GM23248 (cell line): ENCODE data around the gene AGAP1. TPM values are rescaled to one million over a fixed set of nuclear protein-coding genes. Genes with fewer than 3 reads are reported as not detected.

Experiments used
- DNase-seq: peaks from one replicate; pipeline ENCODE4 v3.0.0-alpha.2; 2015
- H2AFZ ChIP-seq: fragments of 200-600 bp; sonication (generic); 2 replicates; pipeline ENCODE4 v1.6.1; 2016; ENCODE audit warnings: antibody characterized with exemption
- H3F3A ChIP-seq: fragments of 200-600 bp; sonication (generic); 2 replicates; pipeline ENCODE4 v1.6.1; 2016; ENCODE audit warnings: mild to moderate bottlenecking, antibody characterized with exemption, mixed run types; ENCODE audit not compliant: insufficient read depth
- H3K27ac ChIP-seq: fragments of 200-600 bp; sonication (generic); 2 replicates; pipeline ENCODE4 v1.5.1; 2016; ENCODE audit warnings: mild to moderate bottlenecking
- H3K27me3 ChIP-seq: fragments of 200-600 bp; sonication (generic); replicated peaks from 2 replicates; pipeline ENCODE4 v1.6.1; 2016; ENCODE audit warnings: mild to moderate bottlenecking; ENCODE audit not compliant: insufficient read depth
- H3K36me3 ChIP-seq: fragments of 200-600 bp; sonication (generic); 2 replicates; pipeline ENCODE4 v1.6.1; 2016; ENCODE audit warnings: low read depth, mild to moderate bottlenecking
- H3K4me1 ChIP-seq: fragments of 200-600 bp; sonication (generic); 2 replicates; pipeline ENCODE4 v1.6.1; 2016; ENCODE audit warnings: mild to moderate bottlenecking; ENCODE audit not compliant: insufficient read depth
- H3K4me2 ChIP-seq: fragments of 200-600 bp; sonication (generic); one replicate; pipeline ENCODE4 v1.6.1; 2016; ENCODE audit warnings: mild to moderate bottlenecking; ENCODE audit not compliant: unreplicated experiment
- H3K4me3 ChIP-seq: fragments of 200-600 bp; sonication (generic); 2 replicates; pipeline ENCODE4 v1.5.1; 2016; ENCODE audit warnings: mild to moderate bottlenecking
- H3K79me2 ChIP-seq: fragments of 200-600 bp; sonication (generic); 2 replicates; pipeline ENCODE4 v1.6.1; 2016; ENCODE audit warnings: mild to moderate bottlenecking; ENCODE audit not compliant: insufficient read depth
- H3K9ac ChIP-seq: fragments of 200-600 bp; sonication (generic); 2 replicates; pipeline ENCODE4 v1.6.1; 2016; ENCODE audit warnings: mild to moderate bottlenecking
- H3K9me2 ChIP-seq: fragments of 200-600 bp; sonication (generic); 2 replicates; pipeline ENCODE4 v1.6.1; 2016; ENCODE audit warnings: mixed run types, mild to moderate bottlenecking, moderate library complexity; ENCODE audit not compliant: insufficient read depth
- H3K9me3 ChIP-seq: fragments of 200-600 bp; sonication (generic); one replicate; pipeline ENCODE4 v1.6.1; 2017; ENCODE audit warnings: low read depth
- H4K20me1 ChIP-seq: fragments of 200-600 bp; sonication (generic); 2 replicates; pipeline ENCODE4 v1.6.0; 2016; ENCODE audit not compliant: insufficient read depth
- EZH2 ChIP-seq: fragments of 200-600 bp; sonication (generic); IDR thresholded peaks from 2 replicates; pipeline ENCODE4 v1.6.1; 2018; ENCODE audit warnings: antibody characterized with exemption, mild to moderate bottlenecking; ENCODE audit not compliant: insufficient read depth, poor library complexity, severe bottlenecking
- EZH2phosphoT487 ChIP-seq: fragments of 200-600 bp; sonication (generic); IDR thresholded peaks from 2 replicates; pipeline ENCODE4 v1.6.1; 2018; ENCODE audit warnings: antibody characterized with exemption, moderate library complexity, mild to moderate bottlenecking, low read depth; ENCODE audit not compliant: insufficient read depth
- WGBS, 2 experiments: methylation state at CpG; one replicate each; pipeline ENCODE4 v1.1.6; 2015 to 2017; ENCODE audit warnings: low lambda C conversion rate in 2 of 2, low coverage in 1 of 2; ENCODE audit errors: missing lambda C conversion rate in 2 of 2; 5-methylcytosine and 5-hydroxymethylcytosine counted together
- in situ Hi-C: fragments of 300-500 bp; cut with MboI; formaldehyde crosslinking; loops from 2 replicates; pipeline ENCODE4 v1.15.0; 2020
- polyA plus RNA-seq: library from polyadenylated mRNA; unstranded; fragments of >200 nt; fragmentation: Nextera tagmentation; extraction: Ambion mirVana; gene quantifications from 2 replicates; pipeline ENCODE4 v1.2.1, GENCODE V29; 2016
- total RNA-seq: library from RNA; depleted of rRNA; stranded (reverse); fragments of >200 nt; shearing (Covaris generic); gene quantifications from 2 replicates; pipeline ENCODE4 v1.2.3, GENCODE V29; 2014

The AGAP1 gene
- total and polyA plus RNA-seq, 2 experiments from 2014 or later = 2.2 to 9.9 TPM

DNA sequence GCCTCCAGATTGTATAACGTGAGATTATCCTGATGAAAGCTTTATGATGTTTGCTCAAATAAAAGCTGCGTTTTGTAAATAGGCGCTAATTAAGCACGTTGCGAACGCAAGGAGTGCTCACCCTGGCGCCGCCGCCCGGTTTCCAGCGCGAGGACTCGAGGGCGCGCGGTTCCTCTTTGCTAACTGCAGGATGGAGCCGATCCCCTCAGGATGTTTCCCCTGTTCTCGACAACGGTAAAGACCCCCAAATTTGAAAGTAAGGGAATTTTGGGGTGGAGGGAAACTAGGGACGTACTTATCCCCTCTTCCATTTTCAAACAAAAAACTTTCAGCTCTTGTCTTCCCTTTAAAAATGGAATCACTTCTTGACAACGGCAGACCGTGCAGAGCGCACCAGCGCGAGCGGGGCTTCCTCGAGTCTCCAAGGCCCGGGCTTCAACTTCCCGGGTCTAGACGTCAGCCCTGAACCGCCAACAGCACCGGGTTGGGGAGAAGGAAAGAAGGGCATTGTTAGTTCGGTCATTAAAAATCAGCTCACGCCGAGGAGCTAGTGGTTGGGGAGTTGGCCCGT, 675.4 kb downstream of the AGAP1 start:
- no peaks in the 10 kb centered on the region for H3F3A ChIP-seq
- peaks cover 100% of the 10 kb centered on the region for H3K27me3 ChIP-seq
- H3K36me3 ChIP-seq = no peaks in the 10 kb centered on the region
- peak; percentile 66 for TF ChIP-seq EZH2
- TF ChIP-seq EZH2phosphoT487 = peak; percentile 42; the same call in 1 of the 2 replicates
- no peaks in the 10 kb centered on the region for H3K9me3 ChIP-seq
- H3K9me2 ChIP-seq = no peaks in the 10 kb centered on the region
- no peak overlapping the region for H2AFZ ChIP-seq
- in situ Hi-C loops = no loop called here
- H3K4me1 ChIP-seq = 0 out of 2 replicates have a peak, but pooled peaks cover 3% of the 10 kb centered on the region
- WGBS, 2 experiments = 9 to 10% methylated on average over 36 of the region's 36 CpGs
- H3K9ac ChIP-seq = no peak overlapping the region
- no peaks in the 10 kb centered on the region for H4K20me1 ChIP-seq
- H3K4me3 ChIP-seq = no peak overlapping the region
- no peak overlapping the region for H3K4me2 ChIP-seq
- no peaks in the 10 kb centered on the region for H3K79me2 ChIP-seq
- DNase-seq = no peak
- H3K27ac ChIP-seq = no peak overlapping the region

DNA sequence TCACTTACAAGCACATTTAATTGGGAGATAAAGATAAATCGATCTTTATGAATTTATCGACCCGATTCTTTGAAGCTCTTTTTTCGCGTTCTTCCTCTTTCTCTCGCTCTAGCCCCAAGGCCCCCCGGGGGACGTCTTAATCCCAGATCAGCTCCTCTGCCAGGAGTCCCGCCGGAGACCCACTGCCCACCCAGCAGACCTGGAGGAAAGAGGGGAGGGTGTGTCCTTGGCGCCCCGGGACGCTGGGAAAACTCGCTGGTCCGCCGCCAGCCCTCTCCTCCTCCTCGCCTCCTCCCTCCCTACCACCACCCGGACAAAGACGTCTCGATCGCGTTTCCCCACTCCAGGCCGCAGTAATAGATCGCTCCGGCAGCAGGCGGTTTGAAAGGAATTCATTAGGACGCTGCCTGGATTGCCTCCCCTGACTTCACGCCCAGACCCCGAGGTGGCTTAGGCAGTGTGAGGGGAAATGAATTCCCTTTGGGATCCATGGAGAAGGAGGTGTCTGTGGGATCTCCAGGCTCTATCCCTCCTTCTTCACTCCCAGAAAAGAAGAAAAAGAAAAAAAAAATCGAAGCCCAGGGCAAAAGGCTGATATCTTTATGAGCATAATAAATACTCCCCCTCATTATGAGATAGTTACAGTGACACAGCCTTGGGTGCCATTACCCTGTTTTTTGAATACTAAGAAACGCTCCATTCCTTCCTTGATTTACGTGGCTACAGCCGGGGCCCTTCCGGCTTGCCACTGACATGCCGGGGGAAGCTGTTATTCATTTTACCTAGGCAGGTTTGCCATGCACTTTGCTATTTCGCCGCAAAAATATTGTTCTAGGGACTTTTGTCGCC, 676.1 kb downstream of the AGAP1 start:
- Histone ChIP-seq H3F3A (peaks cover 2% of the 10 kb centered on the region; the same call in 1 of the 2 replicates), H3K36me3 (no peaks in the 10 kb centered on the region), H3K4me1 (peaks cover 3% of the 10 kb centered on the region), H3K4me2 (no peak overlapping the region), H3K27me3 (peaks cover 99% of the 10 kb centered on the region), H3K9me3 (no peaks in the 10 kb centered on the region), H4K20me1 (no peaks in the 10 kb centered on the region), H3K79me2 (no peaks in the 10 kb centered on the region), H3K9me2 (no peaks in the 10 kb centered on the region), H3K9ac (no peak overlapping the region), H3K4me3 (no peak overlapping the region), H2AFZ (no peak overlapping the region), H3K27ac (no peak overlapping the region)
- in situ Hi-C loops = no loop called here
- no peak for DNase-seq
- peak; percentile 56 for TF ChIP-seq EZH2
- TF ChIP-seq EZH2phosphoT487 = no peak
- WGBS, 2 experiments = 12% methylated on average over 38 of the region's 38 CpGs

DNA sequence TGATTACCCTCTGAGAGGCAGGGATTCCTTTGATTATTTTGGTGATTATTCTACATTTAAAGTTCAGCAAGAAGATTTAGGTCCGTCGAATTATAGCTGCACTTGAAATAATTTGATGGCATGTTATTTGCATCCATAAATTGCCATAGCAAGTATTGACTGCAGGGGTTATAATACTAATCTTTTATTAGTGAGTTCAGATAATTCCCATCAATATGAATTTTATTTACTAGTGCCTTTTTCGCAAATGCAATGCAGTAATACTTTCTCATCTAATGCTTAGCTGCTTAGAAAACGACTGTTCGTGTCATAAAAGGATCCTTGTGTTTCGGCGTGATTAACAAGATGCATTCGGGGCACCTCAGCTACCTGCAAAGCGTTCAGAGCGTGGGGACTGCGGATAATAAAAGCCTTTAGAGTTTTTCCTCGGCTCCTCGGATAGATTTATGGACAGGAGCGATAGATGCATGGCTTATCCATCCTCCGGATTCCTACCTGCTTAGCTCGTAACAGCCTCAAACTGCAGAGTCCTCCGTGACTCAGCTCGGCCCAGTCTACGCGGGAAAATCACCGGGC, 676.8 kb downstream of the AGAP1 start:
- Histone ChIP-seq H3K27me3 (peaks cover 92% of the 10 kb centered on the region), H3K4me1 (peaks cover 7% of the 10 kb centered on the region), H3K9me3 (no peaks in the 10 kb centered on the region), H3K9me2 (no peaks in the 10 kb centered on the region), H3K4me2 (no peak overlapping the region), H3F3A (peaks cover 9% of the 10 kb centered on the region), H3K27ac (no peak overlapping the region), H3K9ac (no peak overlapping the region), H3K79me2 (no peaks in the 10 kb centered on the region), H4K20me1 (no peaks in the 10 kb centered on the region), H2AFZ (no peak overlapping the region), H3K36me3 (no peaks in the 10 kb centered on the region), H3K4me3 (no peak overlapping the region)
- WGBS, 2 experiments = 27 to 29% methylated on average over 21 of the region's 21 CpGs
- in situ Hi-C loops = no loop called here
- no peak for DNase-seq
- TF ChIP-seq EZH2 (no peak), EZH2phosphoT487 (no peak)

DNA sequence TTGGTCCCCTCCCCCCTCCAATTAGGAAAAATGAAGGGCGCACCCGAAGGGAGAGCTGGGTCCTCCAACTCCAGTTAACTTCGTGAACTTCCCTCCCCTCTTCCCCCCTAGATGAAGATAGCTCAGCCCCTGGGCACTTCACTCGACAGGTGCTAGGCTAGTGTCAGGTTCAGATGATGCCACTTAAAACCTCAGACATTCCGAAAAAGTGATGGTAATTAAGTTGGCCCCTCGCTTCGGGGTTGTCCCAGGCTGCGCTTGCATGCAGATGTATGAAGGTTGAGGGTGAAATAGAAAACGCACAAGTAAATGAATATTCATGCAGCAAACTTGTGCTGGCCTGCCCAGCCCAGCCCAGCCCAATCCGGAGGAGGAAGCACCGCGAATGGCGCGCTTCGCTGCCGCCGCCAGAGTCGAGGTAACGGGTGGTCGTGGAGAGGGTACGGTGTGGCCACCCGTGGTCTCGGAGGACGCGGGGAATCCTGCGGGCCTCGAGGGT, 677.4 kb downstream of the AGAP1 start:
- in situ Hi-C loops = no loop called here
- H3K27me3 ChIP-seq = peaks cover 89% of the 10 kb centered on the region
- H3K4me2 ChIP-seq = no peak overlapping the region

More for the DNA sequence above, 677.4 kb downstream of the AGAP1 start:
- Histone ChIP-seq H3F3A (peaks cover 15% of the 10 kb centered on the region), H3K9me3 (no peaks in the 10 kb centered on the region), H4K20me1 (no peaks in the 10 kb centered on the region), H3K79me2 (no peaks in the 10 kb centered on the region), H2AFZ (no peak overlapping the region), H3K4me1 (peaks cover 7% of the 10 kb centered on the region), H3K27ac (no peak overlapping the region), H3K9ac (no peak overlapping the region), H3K4me3 (no peak overlapping the region), H3K36me3 (no peaks in the 10 kb centered on the region), H3K9me2 (no peaks in the 10 kb centered on the region)
- WGBS, 2 experiments = 4 to 6% methylated on average over 14 to 27 of the region's 27 CpGs
- no peak for DNase-seq
- no peak for TF ChIP-seq EZH2phosphoT487
- TF ChIP-seq EZH2 = peak; percentile 33
